Activated B cell treated with CpG ODN at 0.5 μM for 24 hours (primary cell): ENCODE data around the gene TRPV6. TPM values are rescaled to one million over a fixed set of nuclear protein-coding genes. Genes with fewer than 3 reads are reported as not detected.

Source experiments
- ATAC-seq: fragments of 200-7000 bp; cut with Tn5 transposase; one replicate; pipeline ENCODE4 v1.10.0; 2021; ENCODE audit warnings: low read depth, mild to moderate bottlenecking, moderate library complexity
- CTCF ChIA-PET: fragments of 350-600 bp; sonication (Branson Sonifier 250); formaldehyde crosslinking; loops from one replicate; lab custom pipeline; 2021; ENCODE audit warnings: antibody characterized with exemption; lab: Charles Lee
- POLR2A ChIA-PET: fragments of 350-600 bp; sonication (Branson Sonifier 250); formaldehyde crosslinking; loops from one replicate; lab custom pipeline; 2021; ENCODE audit warnings: antibody characterized with exemption; lab: Charles Lee
- DNase-seq: peaks from one replicate; pipeline ENCODE4 v3.0.0; 2022
- H3K27ac Mint-ChIP-seq: one replicate; pipeline ENCODE4 v1.8.0; 2020; ENCODE audit warnings: mixed read lengths
- H3K27me3 Mint-ChIP-seq: one replicate; pipeline ENCODE4 v1.8.0; 2021; ENCODE audit warnings: mixed read lengths
- H3K36me3 Mint-ChIP-seq: one replicate; pipeline ENCODE4 v1.8.0; 2021; ENCODE audit warnings: low read depth, mixed read lengths
- H3K4me1 Mint-ChIP-seq: one replicate; pipeline ENCODE4 v1.8.0; 2021; ENCODE audit warnings: mixed read lengths
- H3K4me3 Mint-ChIP-seq: one replicate; pipeline ENCODE4 v1.8.0; 2020; ENCODE audit warnings: mild to moderate bottlenecking, mixed read lengths
- H3K9me3 Mint-ChIP-seq: one replicate; pipeline ENCODE4 v1.8.0; 2020; ENCODE audit warnings: mixed read lengths
- CTCF ChIP-seq: fragments of 200-600 bp; IDR thresholded peaks from one replicate; pipeline ENCODE4 v1.8.0; 2022; ENCODE audit warnings: antibody characterized with exemption, mild to moderate bottlenecking
- intact Hi-C: fragments of 100-400 bp; cut with micrococcal nuclease; formaldehyde crosslinking; loops from one replicate; pipeline ENCODE4 v1.15.1; 2024
- total RNA-seq: library from RNA; stranded (reverse); gene quantifications from 2 replicates; pipeline ENCODE4 v1.2.3, GENCODE V29; 2022

The TRPV6 gene
- total RNA-seq, 1 donor from 2014 or later, result not detected

DNA sequence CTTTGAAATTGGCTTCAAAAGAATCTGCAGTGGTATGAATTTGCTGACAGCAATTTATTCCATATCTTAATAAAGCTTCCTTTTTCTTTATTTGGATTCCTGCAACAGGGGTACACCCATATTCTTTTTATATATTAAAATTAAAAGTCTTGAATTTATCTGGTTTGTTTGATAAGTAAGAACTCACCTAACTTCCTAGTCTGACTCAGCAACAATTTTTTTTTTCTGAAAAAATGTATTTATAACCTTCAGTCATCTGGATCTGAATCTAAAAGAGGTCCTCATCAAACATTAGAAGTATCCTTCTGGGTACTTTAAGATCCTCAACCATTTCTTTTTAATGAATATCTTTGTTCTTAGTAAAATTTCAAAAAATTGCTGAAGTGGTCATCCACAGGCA is 26.1 kb downstream of the TRPV6 start:
- ATAC-seq, result no peak
- H3K4me3 Mint-ChIP-seq, result no peak overlapping the region
- H3K27ac Mint-ChIP-seq, result no peak overlapping the region
- no peak for TF ChIP-seq CTCF
- H3K27me3 Mint-ChIP-seq, result no peaks in the 10 kb centered on the region
- ChIA-PET POLR2A (no interaction called here), CTCF (interaction anchor here (1.1 kb wide), 1 partner anchor 76 kb away, joined by 4 read pairs; no protein-coding TSS in a partner anchor)
- no peak for DNase-seq
- no peaks in the 10 kb centered on the region for H3K9me3 Mint-ChIP-seq
- H3K36me3 Mint-ChIP-seq, result peaks cover 31% of the 10 kb centered on the region
- intact Hi-C loops, result loop anchor here (10.0 kb wide), 1 partner anchor 425 kb away; the partner anchor contains the start of genes CASP2 and TMEM139
- H3K4me1 Mint-ChIP-seq, result peaks cover 21% of the 10 kb centered on the region

DNA sequence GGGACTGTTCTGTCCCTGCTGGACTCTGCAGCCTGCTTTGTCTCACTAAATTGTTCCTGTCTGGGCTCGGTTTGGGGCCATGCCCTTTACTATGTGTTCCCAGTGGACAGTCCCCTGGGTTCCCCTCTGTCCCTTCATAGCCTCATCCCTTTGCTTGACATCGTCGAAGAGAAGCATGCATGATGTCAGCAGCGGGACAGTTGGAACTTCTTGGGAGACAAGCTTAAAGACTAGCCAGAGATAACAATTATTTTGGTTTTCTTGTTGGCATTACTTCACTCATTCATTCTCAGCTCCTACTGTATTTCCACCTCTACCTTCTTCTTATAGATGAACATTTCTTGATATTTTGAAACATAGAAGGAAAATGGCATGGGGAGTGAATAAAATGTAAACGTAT is 27.9 kb downstream of the TRPV6 start:
- peaks cover 25% of the 10 kb centered on the region for H3K4me1 Mint-ChIP-seq

GRCh38 chr7:142856565-142857245 is 28.8 kb downstream of the TRPV6 start:
- ChIA-PET CTCF (interaction anchor here (0.8 to 3.3 kb wide), 4 partner anchors 9 to 358 kb away, joined by 3 to 44 read pairs (median 14); no protein-coding TSS in a partner anchor), POLR2A (interaction anchor here (3.1 kb wide), 1 partner anchor 48 kb away, joined by 59 read pairs; no protein-coding TSS in a partner anchor)
- no peaks in the 10 kb centered on the region for H3K27me3 Mint-ChIP-seq
- intact Hi-C loops, result loop anchor here (10.0 kb wide), 1 partner anchor 428 kb away; the partner anchor contains the start of genes CASP2 and TMEM139
- H3K9me3 Mint-ChIP-seq, result no peaks in the 10 kb centered on the region
- peaks cover 9% of the 10 kb centered on the region for H3K36me3 Mint-ChIP-seq
- no peak for DNase-seq
- TF ChIP-seq CTCF, result no peak
- H3K27ac Mint-ChIP-seq, result peak overlapping the region; percentile 41
- peak overlapping the region; percentile 97 for H3K4me3 Mint-ChIP-seq
- H3K4me1 Mint-ChIP-seq, result peaks cover 27% of the 10 kb centered on the region
- no peak for ATAC-seq

More for the DNA sequence above, 27.9 kb downstream of the TRPV6 start:
- ATAC-seq (no peak), DNase-seq (no peak)
- TF ChIP-seq CTCF, result no peak
- POLR2A ChIA-PET, result interaction anchor here (0.7 kb wide), 1 partner anchor 118 kb away, joined by 9 read pairs; no protein-coding TSS in a partner anchor
- intact Hi-C loops, result loop anchor here (10.0 kb wide), 1 partner anchor 427 kb away; the partner anchor contains the start of genes CASP2 and TMEM139
- H3K4me3 Mint-ChIP-seq, result no peak overlapping the region
- CTCF ChIA-PET, result no interaction called here
- no peak overlapping the region for H3K27ac Mint-ChIP-seq
- no peaks in the 10 kb centered on the region for H3K27me3 Mint-ChIP-seq
- H3K36me3 Mint-ChIP-seq, result peaks cover 17% of the 10 kb centered on the region
- no peaks in the 10 kb centered on the region for H3K9me3 Mint-ChIP-seq

DNA sequence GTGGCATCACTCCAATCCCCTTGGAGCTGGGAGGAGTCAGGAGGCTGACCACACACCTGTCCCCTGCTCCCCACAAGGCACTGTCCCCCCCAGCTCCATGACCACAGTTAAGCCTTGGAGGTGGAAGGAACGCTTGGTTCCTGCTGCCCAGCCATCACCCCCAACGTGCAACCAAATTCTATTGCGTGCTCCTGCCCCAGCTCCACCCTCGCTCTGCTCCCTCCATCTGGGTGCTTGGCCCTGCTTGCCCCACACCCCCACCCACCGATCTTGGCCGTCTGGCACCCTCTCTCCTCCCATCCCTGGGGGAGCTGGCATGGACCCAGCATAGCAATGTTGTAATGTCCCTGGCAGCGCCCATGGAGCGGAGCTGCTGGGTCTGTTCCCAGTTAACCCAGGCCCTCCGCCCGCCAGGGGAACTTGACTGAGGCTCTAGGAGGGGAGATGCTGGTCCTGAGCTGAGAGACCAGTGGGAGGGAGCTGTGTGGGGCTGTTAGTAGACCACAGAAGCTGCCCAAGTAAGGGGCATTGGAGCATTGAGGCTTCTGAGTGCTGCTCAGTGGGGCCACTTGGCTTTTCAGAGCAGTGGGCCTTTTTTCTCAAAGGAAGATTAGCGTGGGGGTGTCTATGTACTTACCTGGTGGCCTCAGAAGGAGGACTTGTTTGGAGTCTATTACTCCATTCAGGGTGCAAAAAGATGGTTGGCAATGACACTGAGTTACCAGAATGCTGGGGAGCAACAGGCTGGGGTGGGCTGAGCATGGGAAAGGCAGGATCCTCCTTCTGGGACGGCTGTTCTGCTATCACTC is 29.6 kb downstream of the TRPV6 start:
- peaks cover 27% of the 10 kb centered on the region for H3K4me1 Mint-ChIP-seq
- H3K27me3 Mint-ChIP-seq, result no peaks in the 10 kb centered on the region
- POLR2A ChIA-PET, result interaction anchor here (1.8 to 3.1 kb wide), 5 partner anchors 43 to 73 kb away, joined by 4 to 59 read pairs (median 32); no protein-coding TSS in a partner anchor
- H3K27ac Mint-ChIP-seq, result peak overlapping the region; percentile 41
- CTCF ChIA-PET, result interaction anchor here (0.8 to 3.3 kb wide), 5 partner anchors 9 to 359 kb away, joined by 3 to 44 read pairs (median 7); no protein-coding TSS in a partner anchor
- ATAC-seq, result no peak
- no peaks in the 10 kb centered on the region for H3K9me3 Mint-ChIP-seq
- no peak for DNase-seq
- intact Hi-C loops, result loop anchor here (10.0 kb wide), 1 partner anchor 429 kb away; the partner anchor contains the start of genes CASP2 and TMEM139
- no peak for TF ChIP-seq CTCF
- peaks cover 5% of the 10 kb centered on the region for H3K36me3 Mint-ChIP-seq
- H3K4me3 Mint-ChIP-seq, result peak overlapping the region; percentile 97
